Measurements from ENCODE around the gene ADAMTS2.

DNA sequence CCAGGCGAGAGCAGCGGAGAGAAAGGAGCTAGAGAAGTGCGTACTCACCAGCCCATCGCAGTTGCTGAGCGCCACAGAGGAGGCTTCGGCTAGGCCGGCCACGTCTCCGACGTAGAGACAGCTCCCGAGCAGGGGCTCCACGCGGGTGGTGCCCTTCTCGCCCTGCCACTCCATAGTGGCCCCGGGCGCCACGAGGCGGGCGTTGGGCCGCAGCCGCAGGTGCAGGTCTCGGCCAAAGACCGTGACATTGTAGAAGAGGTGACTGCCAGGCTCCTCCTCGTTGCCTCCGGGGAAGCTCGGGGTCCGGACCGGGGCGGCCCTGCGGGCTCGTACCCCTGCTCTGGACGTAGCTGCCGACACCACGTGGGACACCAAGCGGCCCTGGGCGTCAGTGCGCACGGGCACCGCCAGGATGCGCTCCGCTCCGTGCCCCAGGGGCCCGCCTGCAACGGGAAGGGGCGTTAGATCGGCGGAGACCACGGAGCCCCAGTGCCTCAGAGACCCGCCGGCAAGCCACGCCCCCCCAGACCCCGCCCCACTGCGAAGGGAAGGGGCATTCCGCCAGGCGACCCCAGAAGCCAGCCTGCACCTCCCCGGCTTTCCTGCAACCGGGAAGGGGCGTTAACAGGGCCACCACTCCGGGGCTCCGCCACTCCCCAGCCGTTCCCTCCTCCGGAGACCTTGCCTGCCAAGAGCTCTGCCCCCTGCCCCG, 1.4 kb downstream of the ADAMTS2 start:
- TF ChIP-seq, protein P1, sequence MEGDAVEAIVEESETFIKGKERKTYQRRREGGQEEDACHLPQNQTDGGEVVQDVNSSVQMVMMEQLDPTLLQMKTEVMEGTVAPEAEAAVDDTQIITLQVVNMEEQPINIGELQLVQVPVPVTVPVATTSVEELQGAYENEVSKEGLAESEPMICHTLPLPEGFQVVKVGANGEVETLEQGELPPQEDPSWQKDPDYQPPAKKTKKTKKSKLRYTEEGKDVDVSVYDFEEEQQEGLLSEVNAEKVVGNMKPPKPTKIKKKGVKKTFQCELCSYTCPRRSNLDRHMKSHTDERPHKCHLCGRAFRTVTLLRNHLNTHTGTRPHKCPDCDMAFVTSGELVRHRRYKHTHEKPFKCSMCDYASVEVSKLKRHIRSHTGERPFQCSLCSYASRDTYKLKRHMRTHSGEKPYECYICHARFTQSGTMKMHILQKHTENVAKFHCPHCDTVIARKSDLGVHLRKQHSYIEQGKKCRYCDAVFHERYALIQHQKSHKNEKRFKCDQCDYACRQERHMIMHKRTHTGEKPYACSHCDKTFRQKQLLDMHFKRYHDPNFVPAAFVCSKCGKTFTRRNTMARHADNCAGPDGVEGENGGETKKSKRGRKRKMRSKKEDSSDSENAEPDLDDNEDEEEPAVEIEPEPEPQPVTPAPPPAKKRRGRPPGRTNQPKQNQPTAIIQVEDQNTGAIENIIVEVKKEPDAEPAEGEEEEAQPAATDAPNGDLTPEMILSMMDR (IDR thresholded peaks at IDR 0.05; ENCODE audit: borderline replicate concordance, extremely low read depth, low read length, poor library complexity, severe bottlenecking): no peak
- TF ChIP-seq EZH2 (IDR thresholded peaks at IDR 0.05; ENCODE audit: borderline replicate concordance, low read depth, low read length, severe bottlenecking): no peak

Measured in DND-41 (cell line).